ENCODE measurements around the gene MEGF11.

MEGF11 gene

GRCh38 chr15:66046326-66046725, 207.2 kb downstream of the MEGF11 start:
- DNase-seq = no peak

GRCh38 chr15:66045542-66045941, 208.0 kb downstream of the MEGF11 start:
- no peak for DNase-seq

GRCh38 chr15:66044837-66045236, 208.7 kb downstream of the MEGF11 start:
- DNase-seq = no peak

GRCh38 chr15:66043264-66043663, 210.3 kb downstream of the MEGF11 start:
- DNase-seq = no peak

- no peak for DNase-seq
Observed at GRCh38 chr15:66042624-66043023, 210.9 kb downstream of the MEGF11 start.

- no peak for DNase-seq
Observed at GRCh38 chr15:66041276-66041675, 212.3 kb downstream of the MEGF11 start.

- DNase-seq = no peak
Observed at GRCh38 chr15:66040211-66040892, 213.2 kb downstream of the MEGF11 start.

- DNase-seq = no peak
Observed at GRCh38 chr15:66039117-66039871, 214.3 kb downstream of the MEGF11 start.

- no peak for DNase-seq
Observed at GRCh38 chr15:66038387-66039116, 215.0 kb downstream of the MEGF11 start.

- no peak for DNase-seq
Observed at GRCh38 chr15:66036859-66037258, 216.7 kb downstream of the MEGF11 start.

GRCh38 chr15:66035901-66036300, 217.6 kb downstream of the MEGF11 start:
- DNase-seq = no peak

GRCh38 chr15:66033143-66033542, 220.4 kb downstream of the MEGF11 start:
- DNase-seq = no peak

- DNase-seq = no peak
Observed at GRCh38 chr15:66032006-66032405, 221.5 kb downstream of the MEGF11 start.

GRCh38 chr15:66030650-66031049, 222.9 kb downstream of the MEGF11 start:
- no peak for DNase-seq

GRCh38 chr15:66029650-66030049, 223.9 kb downstream of the MEGF11 start:
- no peak for DNase-seq

GRCh38 chr15:66027268-66027805, 226.2 kb downstream of the MEGF11 start:
- DNase-seq = no peak

- DNase-seq = no peak
Observed at GRCh38 chr15:66025972-66026371, 227.6 kb downstream of the MEGF11 start.

- DNase-seq = peak; percentile 31
Observed at GRCh38 chr15:66025015-66025452, 228.5 kb downstream of the MEGF11 start.

- DNase-seq = no peak
Observed at GRCh38 chr15:66024116-66024515, 229.4 kb downstream of the MEGF11 start.

GRCh38 chr15:66023311-66023972, 230.1 kb downstream of the MEGF11 start:
- no peak for DNase-seq

- DNase-seq = no peak
Observed at GRCh38 chr15:66022163-66022525, 231.4 kb downstream of the MEGF11 start.

GRCh38 chr15:66021496-66022162, 231.9 kb downstream of the MEGF11 start:
- no peak for DNase-seq
